Astrocyte (in vitro differentiated cells and primary cell): ENCODE data around the gene DHCR7.

Source experiments
- CTCF ChIP-seq: IDR thresholded peaks from 2 replicates; pipeline ENCODE4 v1.5.1; 2011; ENCODE audit warnings: low read depth, mild to moderate bottlenecking, inconsistent platforms, low read length, moderate library complexity; ENCODE audit not compliant: insufficient read depth
- EZH2 ChIP-seq: IDR thresholded peaks from 2 replicates; pipeline ENCODE4 v1.6.1; 2012; ENCODE audit warnings: mild to moderate bottlenecking, low read length, inconsistent platforms; ENCODE audit not compliant: insufficient read depth

GRCh38 chr11:71397331-71397860 lies 50.8 kb downstream of the DHCR7 start:
- no peak for TF ChIP-seq CTCF
- TF ChIP-seq EZH2: no peak
